Lower leg skin (tissue), 4 donors: Measurements from ENCODE around the gene PRDM10. TPM values are rescaled to one million over a fixed set of nuclear protein-coding genes. Genes with fewer than 3 reads are reported as not detected.

ENCODE experiments used
- DNase-seq, 2 donors: peaks; one replicate each; pipeline ENCODE4 v3.0.0-alpha.2; 2019; ENCODE audit warnings: low spot score in 2 of 2
- H3K4me3 ChIP-seq: fragments of 200-600 bp; sonication (generic); 2 replicates; pipeline ENCODE4 v1.5.1; 2017; ENCODE audit warnings: mild to moderate bottlenecking, low read depth; ENCODE audit not compliant: poor library complexity, severe bottlenecking
- POLR2A ChIP-seq, 2 donors: fragments of 450-650 bp; IDR thresholded peaks; one replicate each; pipeline ENCODE4 v1.6.1; 2016 to 2017; ENCODE audit warnings: antibody characterized with exemption in 2 of 2, mild to moderate bottlenecking in 1 of 2, moderate library complexity in 1 of 2
- WGBS, 2 donors: methylation state at CpG; one replicate each; pipeline ENCODE4 v1.1.5; 2018; 5-methylcytosine and 5-hydroxymethylcytosine counted together
- intact Hi-C: fragments of 100-400 bp; cut with DNase I; formaldehyde crosslinking; loops from one replicate; pipeline ENCODE4 v1.15.0; 2023; ENCODE audit warnings: low total_unique reads
- total RNA-seq, 4 donors: library from RNA; depleted of rRNA; stranded (reverse); fragments of >200 nt; gene quantifications; one replicate each; pipeline ENCODE4 v1.1.0, GENCODE V29; 2016
- TF ChIP-seq, protein P1 (sequence below), 3 donors: fragments of 450-650 bp; IDR thresholded peaks; one replicate each; pipeline ENCODE4 v1.5.1; 2016; ENCODE audit warnings: antibody characterized with exemption in 3 of 3, mild to moderate bottlenecking in 3 of 3, moderate library complexity in 2 of 3

Gene PRDM10
- total RNA-seq, 4 donors from 2014 or later: 6.7 to 13.0 (median 9.1) TPM

- H3K4me3 ChIP-seq: no peak overlapping the region
- intact Hi-C loops: loop anchor here (10.0 kb wide), 1 partner anchor 64 kb away; the partner anchor contains the start of gene APLP2
- TF ChIP-seq, protein P1, sequence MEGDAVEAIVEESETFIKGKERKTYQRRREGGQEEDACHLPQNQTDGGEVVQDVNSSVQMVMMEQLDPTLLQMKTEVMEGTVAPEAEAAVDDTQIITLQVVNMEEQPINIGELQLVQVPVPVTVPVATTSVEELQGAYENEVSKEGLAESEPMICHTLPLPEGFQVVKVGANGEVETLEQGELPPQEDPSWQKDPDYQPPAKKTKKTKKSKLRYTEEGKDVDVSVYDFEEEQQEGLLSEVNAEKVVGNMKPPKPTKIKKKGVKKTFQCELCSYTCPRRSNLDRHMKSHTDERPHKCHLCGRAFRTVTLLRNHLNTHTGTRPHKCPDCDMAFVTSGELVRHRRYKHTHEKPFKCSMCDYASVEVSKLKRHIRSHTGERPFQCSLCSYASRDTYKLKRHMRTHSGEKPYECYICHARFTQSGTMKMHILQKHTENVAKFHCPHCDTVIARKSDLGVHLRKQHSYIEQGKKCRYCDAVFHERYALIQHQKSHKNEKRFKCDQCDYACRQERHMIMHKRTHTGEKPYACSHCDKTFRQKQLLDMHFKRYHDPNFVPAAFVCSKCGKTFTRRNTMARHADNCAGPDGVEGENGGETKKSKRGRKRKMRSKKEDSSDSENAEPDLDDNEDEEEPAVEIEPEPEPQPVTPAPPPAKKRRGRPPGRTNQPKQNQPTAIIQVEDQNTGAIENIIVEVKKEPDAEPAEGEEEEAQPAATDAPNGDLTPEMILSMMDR (IDR thresholded peaks at IDR 0.05): no peak
- TF ChIP-seq POLR2A (IDR thresholded peaks at IDR 0.05): no peak
- 87 to 90% methylated on average over 18 of the region's 18 CpGs for WGBS, 2 donors
- DNase-seq: peak in 1 of 2 donors; percentile 82
Measured at GRCh38 chr11:130000552-130001176, 2.0 kb downstream of the PRDM10 start.

- no peak for DNase-seq
- TF ChIP-seq POLR2A (IDR thresholded peaks at IDR 0.05): no peak
- TF ChIP-seq, protein P1 (IDR thresholded peaks at IDR 0.05): no peak
- 95 to 98% methylated on average over 4 of the region's 4 CpGs for WGBS, 2 donors
- no peak overlapping the region for H3K4me3 ChIP-seq
- intact Hi-C loops: no loop called here
Measured at GRCh38 chr11:129999407-129999806, 3.2 kb downstream of the PRDM10 start.

GRCh38 chr11:129998905-129999304 lies 3.7 kb downstream of the PRDM10 start:
- intact Hi-C loops: no loop called here
- no peak for DNase-seq
- TF ChIP-seq, protein P1 (IDR thresholded peaks at IDR 0.05): no peak
- no peak for TF ChIP-seq POLR2A (IDR thresholded peaks at IDR 0.05)
- no peak overlapping the region for H3K4me3 ChIP-seq
- 89 to 93% methylated on average over 7 of the region's 7 CpGs for WGBS, 2 donors

- TF ChIP-seq, protein P1 (IDR thresholded peaks at IDR 0.05): no peak
- TF ChIP-seq POLR2A (IDR thresholded peaks at IDR 0.05): no peak
- no peak overlapping the region for H3K4me3 ChIP-seq
- intact Hi-C loops: no loop called here
- 39 to 50% methylated on average over 1 of the region's 1 CpG for whole genome bisulfite sequencing, 2 donors
- no peak for DNase-seq
Measured at GRCh38 chr11:129998107-129998506, 4.5 kb downstream of the PRDM10 start.

DNA sequence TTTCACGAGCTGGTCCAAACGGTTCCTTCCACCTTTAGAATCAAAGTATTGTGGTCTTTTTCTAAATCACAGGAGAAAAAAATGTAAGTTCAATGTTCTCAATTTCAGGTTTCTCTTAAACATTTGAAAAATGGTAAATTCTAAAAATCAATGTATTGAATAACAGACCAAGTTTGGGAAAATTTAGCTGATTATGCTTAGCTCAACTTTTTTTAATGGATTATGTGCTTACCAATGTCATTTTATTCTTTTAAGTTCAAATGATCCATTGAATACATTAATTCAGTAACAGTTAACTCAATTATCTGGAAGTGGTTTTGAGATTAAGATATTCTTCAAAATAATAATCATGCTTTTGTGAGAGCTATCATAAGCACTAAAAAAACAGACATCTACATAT lies 5.1 kb downstream of the PRDM10 start:
- DNase-seq: no peak
- 81 to 93% methylated on average over 2 of the region's 2 CpGs for WGBS, 2 donors
- intact Hi-C loops: no loop called here
- TF ChIP-seq, protein P1 (IDR thresholded peaks at IDR 0.05): no peak
- no peak for TF ChIP-seq POLR2A (IDR thresholded peaks at IDR 0.05)
- no peak overlapping the region for H3K4me3 ChIP-seq
